ENCODE results near the gene NADK2.

The NADK2 gene

DNA sequence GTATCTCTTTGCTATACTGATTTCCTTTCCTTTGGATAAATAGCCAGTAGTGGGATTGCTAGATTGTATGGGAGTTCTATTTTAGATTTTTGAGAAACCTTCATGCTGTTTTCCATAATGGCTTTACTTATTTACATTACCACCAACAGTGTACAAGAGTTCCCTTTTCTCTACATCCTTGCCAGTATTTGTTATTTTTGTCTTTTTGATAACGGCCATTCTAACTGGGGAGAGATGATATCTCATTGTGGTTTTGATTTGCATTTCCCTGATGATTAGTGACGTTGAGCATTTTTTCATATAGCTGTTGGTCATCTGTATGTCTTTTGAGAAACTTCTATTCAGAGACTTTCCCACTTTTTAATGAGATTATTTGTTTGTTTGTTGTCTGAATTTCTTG lies 25.8 kb downstream of the NADK2 start:
- H3K27me3 ChIP-seq (ENCODE audit: insufficient read depth, poor library complexity, severe bottlenecking), result no peaks in the 10 kb centered on the region
- TF ChIP-seq SPI1 (IDR thresholded peaks at IDR 0.05; ENCODE audit: borderline replicate concordance, low read depth) (no peak), GABPA (IDR thresholded peaks at IDR 0.05; ENCODE audit: low read depth) (no peak), CTCF (IDR thresholded peaks at IDR 0.05; ENCODE audit: insufficient read depth, low read length) (no peak), POLR2AphosphoS5 (IDR thresholded peaks at IDR 0.05; ENCODE audit: low read depth) (no peak)
- TF ChIP-seq, protein P1, sequence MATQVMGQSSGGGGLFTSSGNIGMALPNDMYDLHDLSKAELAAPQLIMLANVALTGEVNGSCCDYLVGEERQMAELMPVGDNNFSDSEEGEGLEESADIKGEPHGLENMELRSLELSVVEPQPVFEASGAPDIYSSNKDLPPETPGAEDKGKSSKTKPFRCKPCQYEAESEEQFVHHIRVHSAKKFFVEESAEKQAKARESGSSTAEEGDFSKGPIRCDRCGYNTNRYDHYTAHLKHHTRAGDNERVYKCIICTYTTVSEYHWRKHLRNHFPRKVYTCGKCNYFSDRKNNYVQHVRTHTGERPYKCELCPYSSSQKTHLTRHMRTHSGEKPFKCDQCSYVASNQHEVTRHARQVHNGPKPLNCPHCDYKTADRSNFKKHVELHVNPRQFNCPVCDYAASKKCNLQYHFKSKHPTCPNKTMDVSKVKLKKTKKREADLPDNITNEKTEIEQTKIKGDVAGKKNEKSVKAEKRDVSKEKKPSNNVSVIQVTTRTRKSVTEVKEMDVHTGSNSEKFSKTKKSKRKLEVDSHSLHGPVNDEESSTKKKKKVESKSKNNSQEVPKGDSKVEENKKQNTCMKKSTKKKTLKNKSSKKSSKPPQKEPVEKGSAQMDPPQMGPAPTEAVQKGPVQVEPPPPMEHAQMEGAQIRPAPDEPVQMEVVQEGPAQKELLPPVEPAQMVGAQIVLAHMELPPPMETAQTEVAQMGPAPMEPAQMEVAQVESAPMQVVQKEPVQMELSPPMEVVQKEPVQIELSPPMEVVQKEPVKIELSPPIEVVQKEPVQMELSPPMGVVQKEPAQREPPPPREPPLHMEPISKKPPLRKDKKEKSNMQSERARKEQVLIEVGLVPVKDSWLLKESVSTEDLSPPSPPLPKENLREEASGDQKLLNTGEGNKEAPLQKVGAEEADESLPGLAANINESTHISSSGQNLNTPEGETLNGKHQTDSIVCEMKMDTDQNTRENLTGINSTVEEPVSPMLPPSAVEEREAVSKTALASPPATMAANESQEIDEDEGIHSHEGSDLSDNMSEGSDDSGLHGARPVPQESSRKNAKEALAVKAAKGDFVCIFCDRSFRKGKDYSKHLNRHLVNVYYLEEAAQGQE (IDR thresholded peaks at IDR 0.05; ENCODE audit: insufficient replicate concordance, low read depth), result no peak
- no peak overlapping the region for H3K4me3 ChIP-seq (replicated peaks; ENCODE audit: insufficient read depth, low read length)
- DNase-seq (ENCODE audit: low read depth in 1 of 2, low spot score in 1 of 2), result no peak
- H3K27ac ChIP-seq (replicated peaks), result no peak overlapping the region

DNA sequence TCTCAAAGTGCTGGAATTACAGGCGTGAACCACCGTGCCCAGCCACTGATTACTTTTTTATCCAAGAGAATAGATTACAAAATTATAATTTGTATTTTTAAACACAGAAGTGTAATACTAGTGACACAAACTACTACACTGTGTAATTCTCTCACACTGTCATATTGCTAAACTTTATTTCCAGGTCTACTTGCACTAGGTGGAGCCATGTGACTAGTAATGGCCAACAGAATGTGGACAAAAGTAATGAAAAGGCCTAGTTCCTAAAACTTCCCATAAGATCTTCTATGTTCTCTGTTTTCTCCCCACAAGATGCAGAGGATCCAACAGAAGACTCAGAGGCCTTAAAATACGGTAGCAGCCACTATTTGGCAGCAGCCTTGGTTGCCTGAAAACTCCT lies 27.3 kb downstream of the NADK2 start:
- DNase-seq (ENCODE audit: low read depth in 1 of 2, low spot score in 1 of 2), result no peak
- no peak for TF ChIP-seq POLR2AphosphoS5 (IDR thresholded peaks at IDR 0.05; ENCODE audit: low read depth)
- TF ChIP-seq, protein P1 (IDR thresholded peaks at IDR 0.05; ENCODE audit: insufficient replicate concordance, low read depth), result no peak
- TF ChIP-seq SPI1 (IDR thresholded peaks at IDR 0.05; ENCODE audit: borderline replicate concordance, low read depth), result no peak
- TF ChIP-seq CTCF (IDR thresholded peaks at IDR 0.05; ENCODE audit: insufficient read depth, low read length), result no peak
- TF ChIP-seq GABPA (IDR thresholded peaks at IDR 0.05; ENCODE audit: low read depth), result no peak
- no peak overlapping the region for H3K4me3 ChIP-seq (replicated peaks; ENCODE audit: insufficient read depth, low read length)
- no peak overlapping the region for H3K27ac ChIP-seq (replicated peaks)
- no peaks in the 10 kb centered on the region for H3K27me3 ChIP-seq (ENCODE audit: insufficient read depth, poor library complexity, severe bottlenecking)

- Histone ChIP-seq H3K27ac (replicated peaks) (no peak overlapping the region), H3K27me3 (ENCODE audit: insufficient read depth, poor library complexity, severe bottlenecking) (no peaks in the 10 kb centered on the region), H3K4me3 (replicated peaks; ENCODE audit: insufficient read depth, low read length) (no peak overlapping the region)
- no peak for DNase-seq (ENCODE audit: low read depth in 1 of 2, low spot score in 1 of 2)
- TF ChIP-seq, protein P1 (IDR thresholded peaks at IDR 0.05; ENCODE audit: insufficient replicate concordance, low read depth), result no peak
- TF ChIP-seq CTCF (IDR thresholded peaks at IDR 0.05; ENCODE audit: insufficient read depth, low read length), result no peak
- TF ChIP-seq POLR2AphosphoS5 (IDR thresholded peaks at IDR 0.05; ENCODE audit: low read depth), result no peak
- TF ChIP-seq SPI1 (IDR thresholded peaks at IDR 0.05; ENCODE audit: borderline replicate concordance, low read depth), result no peak
- TF ChIP-seq GABPA (IDR thresholded peaks at IDR 0.05; ENCODE audit: low read depth), result no peak
Measured at GRCh38 chr5:36209664-36210063, 32.1 kb downstream of the NADK2 start.

Measured in HL-60 (cell line).